Stimulated activated naive CD8-positive, alpha-beta T cell treated with anti-CD3 and anti-CD28 coated beads, Interleukin-15, Interleukin-2, amounts not matched to agents 100 U/mL and 50 U/mL, for 24 hours (primary cell): ENCODE data around the gene GP9.
"Not testable (repeated sequence)": the region's sequence is repeated elsewhere in the genome, so short reads cannot be mapped to it uniquely, and the experiment has no call there.

ENCODE experiments used
- ATAC-seq: fragments of 150-1000 bp; cut with Tn5 transposase; one replicate; pipeline ENCODE4 v1.10.0; 2021
- DNase-seq: peaks from one replicate; pipeline ENCODE4 v3.0.0; 2021

Gene GP9

DNA sequence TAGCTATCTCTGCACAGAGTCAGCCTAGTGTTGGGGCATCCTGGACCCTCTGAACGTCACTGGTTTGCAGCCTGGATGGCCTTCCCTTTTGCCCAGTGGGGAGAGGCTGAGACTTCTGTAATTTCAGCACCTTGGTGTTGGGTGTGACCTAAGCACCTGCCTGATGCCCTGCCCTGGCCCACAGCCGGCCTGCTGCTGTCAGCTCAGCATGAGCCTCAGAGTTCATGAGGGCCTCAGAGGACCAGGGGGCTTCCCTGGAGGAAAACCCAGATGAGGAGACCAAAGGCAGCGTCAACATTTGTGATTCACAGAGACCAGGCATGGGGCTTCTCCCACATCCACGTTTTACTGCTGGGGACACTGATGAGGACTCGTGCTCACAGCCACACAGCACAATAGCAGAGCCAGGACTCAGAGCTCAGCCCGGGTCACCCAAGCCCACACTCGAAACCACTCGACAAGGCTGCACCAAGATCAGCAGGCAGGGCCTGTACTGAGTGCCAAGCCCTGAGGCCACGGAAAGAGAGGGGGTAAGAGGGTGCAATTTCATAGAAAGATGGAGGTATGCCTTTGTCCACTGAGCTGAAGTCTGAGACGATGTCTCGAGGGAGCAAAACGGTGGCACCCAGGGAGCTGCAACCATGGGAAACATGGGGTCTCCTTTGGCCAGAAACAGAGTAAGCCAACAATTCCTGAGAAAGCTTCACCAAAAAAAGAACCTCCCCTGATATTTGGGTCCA is 9.9 kb upstream of the GP9 start:
- no peak for ATAC-seq
- no peak for DNase-seq

DNA sequence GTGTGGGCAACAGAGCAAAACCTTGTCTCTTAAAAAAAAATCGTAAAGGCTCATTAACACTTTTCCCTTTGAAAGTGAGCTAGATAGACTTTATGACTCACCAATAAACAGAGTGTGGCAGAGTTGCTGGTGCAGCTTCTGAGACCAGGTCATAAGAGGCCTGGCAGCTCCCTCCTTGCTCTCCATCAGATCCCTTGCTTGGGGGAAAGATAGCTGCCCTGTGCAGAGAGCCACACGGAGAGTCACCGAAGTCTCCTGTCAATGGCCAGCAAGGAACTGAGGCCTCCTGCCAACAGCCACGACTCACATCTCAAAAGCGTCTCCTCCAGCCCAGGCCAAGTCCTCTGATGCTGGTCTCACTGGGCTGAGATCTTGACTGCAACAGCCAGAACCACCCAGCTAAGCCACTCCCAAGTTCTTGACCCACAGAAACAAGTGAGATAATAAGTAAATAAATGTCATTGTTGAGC is 8.7 kb upstream of the GP9 start:
- DNase-seq (no peak), ATAC-seq (no peak)

DNA sequence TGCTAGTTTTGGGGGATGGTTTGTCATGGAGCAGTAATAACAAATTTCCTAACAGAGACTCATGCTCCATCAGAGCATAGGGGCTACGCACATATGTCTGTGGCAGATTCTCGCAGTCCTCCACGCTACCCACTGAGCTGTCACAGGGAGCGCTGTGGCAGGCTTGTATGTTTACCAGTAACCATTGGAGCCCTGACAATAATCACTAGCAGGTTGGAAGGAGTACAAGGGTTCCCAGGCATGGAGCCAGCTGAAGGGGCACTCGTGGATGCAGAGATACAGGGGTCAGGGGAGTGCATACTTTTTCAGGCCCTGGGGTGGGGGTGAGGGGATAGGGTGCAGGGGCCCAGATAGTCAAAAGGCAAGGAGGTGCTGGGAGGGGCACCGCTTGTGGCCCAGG is 7.9 kb upstream of the GP9 start:
- DNase-seq (no peak), ATAC-seq (no peak)

DNA sequence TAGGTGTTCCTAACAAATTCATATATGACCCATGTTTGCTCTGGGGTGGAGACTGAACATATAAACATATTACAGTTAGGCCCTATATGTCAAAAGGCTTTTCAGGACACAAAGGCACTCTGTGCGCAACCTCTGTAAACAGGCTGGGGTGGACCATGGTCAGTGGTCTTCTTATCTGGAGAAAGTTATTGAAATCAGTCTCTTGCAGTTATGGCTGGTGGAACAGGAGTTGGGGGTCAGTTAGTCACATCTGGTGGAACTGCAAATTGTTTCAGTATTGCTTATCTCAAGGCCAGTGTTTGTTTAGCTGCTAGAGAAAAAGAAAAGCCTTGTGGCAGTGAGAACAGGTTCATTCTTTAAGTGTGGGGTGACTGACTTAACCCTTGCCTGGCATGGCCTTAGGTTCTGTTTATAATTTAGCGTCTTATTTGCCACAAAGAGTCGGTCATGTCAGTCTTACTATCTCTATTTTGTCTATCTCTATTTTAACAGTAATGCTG is 5.9 kb upstream of the GP9 start:
- DNase-seq, result no peak
- no peak for ATAC-seq

DNA sequence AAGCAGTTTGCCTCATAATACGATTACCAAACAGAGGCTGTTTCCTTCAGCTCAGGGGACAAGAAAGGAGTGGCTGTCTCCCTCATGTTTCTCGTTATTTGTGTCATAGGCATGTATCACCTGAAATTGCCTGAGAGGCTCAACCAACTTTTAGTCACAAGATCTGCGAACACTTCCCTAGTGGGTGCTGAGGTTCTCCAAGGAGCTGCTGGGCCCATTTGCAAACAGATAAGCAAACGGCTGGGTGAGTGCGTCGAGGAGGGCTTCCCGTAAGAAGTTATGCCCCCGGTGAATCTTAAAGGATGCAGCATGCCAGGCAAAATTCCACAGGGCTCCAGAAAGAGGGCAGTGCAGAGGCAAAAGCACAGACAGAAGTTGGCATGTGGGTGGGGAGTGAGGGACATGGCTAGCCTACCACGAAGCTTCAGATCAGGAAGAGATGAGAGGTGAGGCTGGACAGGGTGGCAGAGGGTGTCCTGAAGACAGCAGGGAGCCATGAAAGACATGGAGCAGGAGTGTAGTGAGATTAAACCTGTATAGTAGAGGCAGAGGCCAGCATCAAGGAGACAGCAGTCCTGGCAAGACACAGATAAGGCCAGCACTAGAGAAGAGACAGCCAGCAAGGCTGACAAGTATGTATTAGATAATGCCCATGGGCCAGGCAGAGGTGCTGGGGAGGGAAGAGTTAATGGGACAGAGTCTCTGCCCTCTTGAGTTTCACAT is 4.0 kb upstream of the GP9 start:
- DNase-seq (no peak), ATAC-seq (no peak)

DNA sequence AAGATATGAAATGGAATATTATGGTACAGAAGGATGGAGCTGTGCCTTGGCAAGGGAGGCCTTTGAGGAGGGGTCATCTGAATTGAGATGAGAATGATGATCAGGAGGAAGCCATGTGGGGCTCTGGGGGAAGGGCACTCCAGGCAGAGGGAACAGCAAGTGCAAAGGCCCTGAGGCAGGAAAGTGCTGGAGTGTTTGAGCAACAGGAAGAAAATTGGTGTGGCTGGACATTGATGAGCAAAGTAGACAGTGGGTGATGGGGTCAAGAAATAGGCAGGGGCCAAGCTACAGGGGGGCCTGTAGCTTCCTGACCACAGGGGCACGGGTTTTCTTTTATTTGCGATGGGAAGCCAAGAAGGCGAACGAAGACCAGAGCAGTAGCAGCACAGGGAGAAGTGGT is 3.3 kb upstream of the GP9 start:
- ATAC-seq, result no peak
- DNase-seq, result no peak

DNA sequence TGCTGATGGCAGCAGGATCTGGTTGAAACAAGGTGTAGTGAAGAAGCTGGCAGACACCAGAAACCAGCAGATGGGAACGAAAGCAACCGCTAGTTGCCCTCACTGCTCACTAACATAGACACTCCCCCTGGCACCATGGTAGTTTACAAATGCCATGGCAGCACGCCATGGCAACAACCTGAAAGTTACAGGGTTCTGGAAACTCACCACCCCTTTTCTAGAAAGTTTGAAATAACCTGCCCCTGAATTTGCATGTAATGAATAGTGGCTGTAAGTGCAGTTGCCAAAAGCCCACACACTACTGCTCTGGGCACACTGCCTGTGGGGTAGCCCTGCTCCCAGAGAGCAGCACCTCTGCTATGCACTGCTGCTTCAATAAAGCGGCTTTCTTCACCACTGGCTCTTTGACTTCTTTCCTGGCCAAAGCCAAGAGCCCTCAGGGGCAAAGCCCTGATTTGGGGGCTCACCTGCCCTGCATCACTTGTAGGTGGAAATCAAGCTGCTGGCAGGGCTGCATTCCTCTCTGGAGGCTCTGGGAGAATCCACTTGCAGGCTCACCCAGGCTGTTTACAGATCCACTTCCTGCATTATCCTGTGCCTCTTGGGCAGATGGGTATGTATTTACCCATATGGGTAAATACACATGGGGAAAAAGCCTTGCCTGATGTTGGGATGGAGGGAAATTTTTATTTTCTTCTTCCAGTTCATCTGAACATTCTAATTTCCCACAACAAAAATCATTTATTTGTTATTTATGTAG is 2.0 kb upstream of the GP9 start:
- peak; percentile 24 for ATAC-seq
- no peak for DNase-seq

DNA sequence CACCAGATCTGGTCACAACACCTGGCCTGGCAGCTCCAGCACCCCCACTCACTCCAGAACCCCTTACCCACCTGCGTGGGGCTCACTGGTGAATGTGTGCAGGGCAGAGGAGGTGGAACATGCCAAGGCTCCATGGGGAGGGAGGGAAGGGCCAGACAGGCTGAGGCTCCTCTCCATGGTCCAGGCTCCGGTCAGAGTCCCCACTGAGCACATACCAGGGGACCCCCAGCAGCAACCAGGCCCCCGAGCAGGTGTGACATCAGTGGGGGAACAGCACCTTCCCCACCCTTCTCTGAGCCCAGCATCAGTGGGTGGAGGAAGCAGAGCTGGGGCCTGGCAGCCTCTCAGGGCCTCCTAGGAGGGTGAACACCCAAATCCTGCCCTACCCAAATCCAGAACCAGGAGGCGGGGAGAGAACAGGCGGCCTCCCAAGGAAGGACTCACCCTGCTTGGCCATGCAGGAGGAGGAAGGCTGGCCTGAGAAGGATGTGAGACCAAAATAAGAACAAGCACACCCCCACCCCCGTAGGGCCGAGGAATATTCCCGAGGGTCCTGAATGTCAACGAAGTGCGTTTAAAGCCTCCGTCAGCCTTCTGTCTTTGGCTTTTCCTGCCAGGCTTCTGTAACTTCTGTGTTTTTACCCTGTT is 1.1 kb upstream of the GP9 start:
- ATAC-seq, result no peak
- DNase-seq, result no peak

DNA sequence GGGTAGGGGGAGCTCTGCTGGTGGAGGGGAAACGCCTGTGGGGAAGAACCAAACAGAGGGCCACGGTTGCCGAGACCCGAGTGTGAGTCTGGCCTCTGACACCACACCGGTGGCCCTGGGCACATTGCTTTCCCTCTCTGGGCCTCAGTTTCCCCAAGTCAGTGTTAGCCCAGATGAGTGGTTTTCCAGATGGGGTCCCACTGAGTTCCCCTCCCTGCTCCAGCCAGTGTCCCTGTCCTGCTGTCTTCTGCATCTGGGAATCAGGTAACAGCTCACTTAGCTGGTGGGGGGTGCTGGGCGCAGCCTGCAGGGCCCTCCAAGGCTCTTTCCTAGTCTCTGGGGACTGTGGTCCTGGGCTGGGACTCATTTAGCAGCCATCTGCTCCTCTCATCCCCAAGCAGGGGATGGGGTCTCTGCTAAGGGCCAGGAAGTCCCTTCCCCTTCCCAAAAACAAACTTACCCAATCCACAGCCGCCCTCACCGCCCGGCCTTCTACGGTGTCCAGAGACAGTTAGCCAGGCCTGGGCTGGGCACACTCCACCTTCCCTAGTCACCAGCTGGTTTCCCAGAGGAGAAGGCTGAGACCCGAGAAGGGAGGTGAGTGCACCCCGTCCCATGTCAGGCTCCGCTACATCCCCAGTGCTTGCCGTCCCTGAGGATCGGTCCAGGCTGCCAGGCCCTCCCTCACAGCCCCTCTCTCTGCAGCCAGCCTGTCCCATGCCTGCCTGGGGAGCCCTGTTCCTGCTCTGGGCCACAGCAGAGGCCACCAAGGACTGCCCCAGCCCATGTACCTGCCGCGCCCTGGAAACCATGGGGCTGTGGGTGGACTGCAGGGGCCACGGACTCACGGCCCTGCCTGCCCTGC is 676 bp downstream of the GP9 start:
- DNase-seq, result no peak
- no peak for ATAC-seq

DNA sequence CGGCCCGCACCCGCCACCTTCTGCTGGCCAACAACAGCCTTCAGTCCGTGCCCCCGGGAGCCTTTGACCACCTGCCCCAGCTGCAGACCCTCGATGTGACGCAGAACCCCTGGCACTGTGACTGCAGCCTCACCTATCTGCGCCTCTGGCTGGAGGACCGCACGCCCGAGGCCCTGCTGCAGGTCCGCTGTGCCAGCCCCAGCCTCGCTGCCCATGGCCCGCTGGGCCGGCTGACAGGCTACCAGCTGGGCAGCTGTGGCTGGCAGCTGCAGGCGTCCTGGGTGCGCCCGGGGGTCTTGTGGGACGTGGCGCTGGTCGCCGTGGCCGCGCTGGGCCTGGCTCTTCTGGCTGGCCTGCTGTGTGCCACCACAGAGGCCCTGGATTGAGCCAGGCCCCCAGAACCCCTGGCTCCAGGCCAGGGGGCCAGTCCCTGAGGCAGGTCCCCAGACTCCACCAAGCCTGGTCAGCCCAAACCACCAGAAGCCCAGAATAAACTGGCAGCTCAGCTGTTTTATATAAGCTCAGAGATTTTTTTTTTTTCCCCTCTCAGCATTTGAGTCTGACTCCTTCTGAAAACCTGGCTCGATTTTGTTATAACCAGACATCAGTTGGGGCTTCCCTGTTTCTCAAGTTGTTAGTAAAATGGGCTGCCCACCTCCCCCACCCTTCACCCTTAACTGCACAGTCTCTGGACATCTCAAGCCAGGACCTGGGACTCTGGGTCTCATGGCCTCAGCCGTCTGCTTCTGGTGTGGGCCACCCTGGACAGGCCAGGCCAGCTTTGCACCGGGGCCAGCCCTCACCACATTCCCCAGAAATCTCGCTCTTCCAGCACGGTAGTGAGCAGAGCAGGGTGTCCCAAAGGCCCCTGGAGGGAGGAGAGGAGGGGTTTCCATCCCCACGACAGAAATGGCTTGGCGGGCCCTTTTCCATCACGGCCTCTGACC is 1.6 kb downstream of the GP9 start:
- ATAC-seq, result no peak
- DNase-seq, result no peak

DNA sequence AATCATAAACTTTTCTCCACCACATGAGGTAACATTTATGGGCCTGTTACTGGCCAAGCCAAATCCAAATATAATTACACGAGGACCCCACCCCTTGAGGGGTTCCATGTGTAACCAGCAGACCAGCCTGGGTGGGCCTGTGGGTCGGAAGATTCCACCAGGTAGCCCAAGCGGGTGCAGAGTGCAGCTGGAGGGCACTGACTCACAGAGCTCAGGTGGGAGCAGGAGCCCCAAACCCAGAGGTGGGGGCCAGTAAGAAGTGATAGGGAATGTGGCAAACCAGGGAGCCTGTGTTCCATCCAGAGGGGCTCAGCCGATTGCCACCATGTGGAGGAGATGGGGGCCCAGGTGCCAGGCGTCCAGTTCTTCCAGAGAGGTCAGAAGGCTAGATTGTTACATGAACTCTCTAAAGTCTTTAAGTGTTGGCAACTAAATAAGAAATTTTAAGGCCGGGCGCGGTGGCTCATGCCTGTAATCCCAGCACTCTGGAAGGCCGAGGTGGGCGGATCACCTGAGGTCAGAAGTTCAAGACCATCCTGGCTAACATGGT is 2.6 kb downstream of the GP9 start:
- DNase-seq (no peak), ATAC-seq (no peak)

DNA sequence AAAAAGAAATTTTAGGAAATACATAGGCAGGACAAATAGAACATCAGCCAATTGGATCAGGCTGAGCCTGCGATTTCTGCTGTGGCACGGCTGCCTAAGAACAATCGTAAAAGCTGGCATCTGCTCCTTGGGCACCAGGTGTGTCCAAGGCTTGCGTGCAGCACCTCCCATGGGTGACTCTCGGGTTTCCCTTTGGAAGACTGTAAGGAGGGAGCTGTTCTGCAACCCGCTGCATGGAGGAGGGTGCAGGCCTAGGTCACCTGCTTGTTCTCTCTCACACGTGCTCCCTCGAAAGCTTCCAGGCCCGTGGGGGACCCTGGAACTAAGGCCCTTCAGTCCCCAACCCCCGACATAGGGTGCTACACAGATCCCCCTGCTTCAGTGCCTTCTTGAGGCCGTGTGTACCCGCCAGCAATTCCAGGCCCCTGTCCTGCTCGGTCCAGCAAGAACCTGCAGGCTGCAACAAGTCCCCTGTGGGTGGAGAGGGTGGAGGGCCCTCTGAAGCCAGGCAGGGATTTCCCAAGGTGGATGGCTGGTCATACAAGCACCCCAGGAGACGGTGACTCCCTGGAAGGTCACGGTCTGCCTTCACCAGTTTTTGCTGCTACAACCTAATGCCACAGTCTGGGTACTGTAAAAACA is 3.4 kb downstream of the GP9 start:
- ATAC-seq (no peak), DNase-seq (no peak)

DNA sequence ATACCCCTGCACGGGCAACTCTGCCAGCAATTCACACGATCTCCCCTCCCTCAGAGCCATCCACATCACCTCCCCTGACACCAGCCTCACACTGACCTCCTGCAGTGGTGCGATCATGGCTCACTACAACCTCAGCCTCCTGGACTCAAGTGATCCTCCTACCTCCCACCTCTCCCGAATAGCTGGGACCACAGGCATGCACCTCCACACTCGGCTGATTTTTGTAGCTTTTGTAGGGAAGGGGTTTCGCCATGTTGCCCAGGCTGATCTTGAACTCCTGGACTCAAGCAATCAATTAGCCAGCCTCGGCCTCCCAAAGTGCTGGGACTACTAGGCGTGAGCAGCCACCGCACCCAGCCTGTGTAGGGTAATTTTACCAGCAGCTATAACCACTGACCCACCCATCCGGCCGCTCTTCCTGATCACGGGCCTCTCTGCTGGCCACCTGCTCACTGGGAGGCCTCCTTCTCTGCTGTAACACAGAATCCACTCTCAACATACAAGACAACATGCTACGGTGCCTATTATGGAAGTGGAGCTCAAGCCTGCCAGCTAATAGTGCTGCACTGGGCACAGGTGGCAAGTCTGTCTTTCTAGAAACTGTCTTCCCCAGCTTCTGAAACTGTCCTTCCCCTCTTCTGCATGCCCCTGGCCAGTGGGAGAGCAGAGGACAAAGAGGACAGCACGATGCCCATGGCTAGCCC is 4.6 kb downstream of the GP9 start:
- ATAC-seq (no peak), DNase-seq (no peak)

DNA sequence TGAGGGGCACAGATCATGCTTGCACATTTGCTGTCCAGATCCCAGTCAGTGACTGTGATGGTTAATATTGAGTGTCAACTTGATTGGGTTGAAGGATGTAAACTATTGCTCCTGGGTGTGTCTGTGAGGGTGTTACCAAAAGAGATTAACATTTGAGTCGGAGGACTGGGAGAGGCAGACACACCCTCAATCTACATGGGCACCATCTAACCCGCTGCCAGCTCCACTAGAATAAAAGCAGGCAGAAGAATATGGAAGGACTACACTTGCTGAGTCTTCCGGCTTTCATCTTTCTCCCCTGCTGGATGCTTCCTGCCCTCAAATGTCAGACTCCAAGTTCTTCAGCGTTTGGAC is 5.1 kb downstream of the GP9 start:
- DNase-seq, result no peak
- ATAC-seq, result no peak

DNA sequence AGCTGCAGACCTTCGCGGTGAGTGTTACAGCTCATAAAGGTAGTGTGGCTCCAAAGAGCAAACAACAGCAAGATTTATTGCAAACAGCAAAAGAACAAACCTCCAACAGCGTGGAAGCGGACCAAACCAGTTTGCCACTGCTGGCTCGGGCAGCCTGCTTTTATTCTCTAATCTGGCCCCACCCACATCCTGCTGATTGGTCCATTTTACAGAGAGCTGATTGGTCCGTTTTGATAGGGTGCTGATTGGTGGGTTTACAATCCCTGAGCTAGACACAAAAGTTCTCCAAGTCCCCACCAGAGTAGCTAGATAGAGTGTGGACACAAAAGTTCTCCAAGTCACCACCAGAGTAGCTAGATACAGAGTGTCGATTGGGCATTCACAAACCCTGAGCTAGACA is 7.1 kb downstream of the GP9 start:
- peak; percentile 30 for DNase-seq
- ATAC-seq, result not testable (repeated sequence)

DNA sequence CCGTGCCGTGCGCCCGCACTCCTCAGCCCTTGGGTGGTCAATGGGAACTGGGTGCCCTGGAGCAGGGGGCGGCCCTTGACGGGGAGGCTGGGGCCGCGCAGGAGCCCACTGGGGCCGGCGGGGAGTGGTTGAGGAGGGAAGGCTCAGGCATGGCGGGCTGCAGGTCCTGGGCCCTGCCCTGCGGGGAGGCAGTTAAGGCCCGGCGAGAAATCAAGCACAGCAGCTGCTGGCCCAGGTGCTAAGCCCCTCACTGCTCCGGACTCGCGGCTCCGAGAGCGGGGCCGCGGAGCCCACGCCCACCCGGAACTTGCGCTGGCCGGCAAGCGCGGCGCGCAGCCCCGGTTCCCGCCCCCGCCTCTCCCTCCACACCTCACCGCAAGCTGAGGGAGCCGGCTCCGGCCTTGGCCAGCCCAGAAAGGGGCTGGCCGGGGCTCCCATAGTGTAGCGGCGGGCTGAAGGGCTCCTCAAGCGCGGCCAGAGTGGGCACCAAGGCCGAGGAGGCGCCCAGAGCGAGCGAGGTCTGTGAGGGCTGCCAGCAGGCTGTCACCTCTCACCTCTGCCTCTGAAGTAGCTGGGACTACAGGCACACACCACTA is 7.8 kb downstream of the GP9 start:
- ATAC-seq (peak; percentile 40), DNase-seq (peak; percentile 21)

DNA sequence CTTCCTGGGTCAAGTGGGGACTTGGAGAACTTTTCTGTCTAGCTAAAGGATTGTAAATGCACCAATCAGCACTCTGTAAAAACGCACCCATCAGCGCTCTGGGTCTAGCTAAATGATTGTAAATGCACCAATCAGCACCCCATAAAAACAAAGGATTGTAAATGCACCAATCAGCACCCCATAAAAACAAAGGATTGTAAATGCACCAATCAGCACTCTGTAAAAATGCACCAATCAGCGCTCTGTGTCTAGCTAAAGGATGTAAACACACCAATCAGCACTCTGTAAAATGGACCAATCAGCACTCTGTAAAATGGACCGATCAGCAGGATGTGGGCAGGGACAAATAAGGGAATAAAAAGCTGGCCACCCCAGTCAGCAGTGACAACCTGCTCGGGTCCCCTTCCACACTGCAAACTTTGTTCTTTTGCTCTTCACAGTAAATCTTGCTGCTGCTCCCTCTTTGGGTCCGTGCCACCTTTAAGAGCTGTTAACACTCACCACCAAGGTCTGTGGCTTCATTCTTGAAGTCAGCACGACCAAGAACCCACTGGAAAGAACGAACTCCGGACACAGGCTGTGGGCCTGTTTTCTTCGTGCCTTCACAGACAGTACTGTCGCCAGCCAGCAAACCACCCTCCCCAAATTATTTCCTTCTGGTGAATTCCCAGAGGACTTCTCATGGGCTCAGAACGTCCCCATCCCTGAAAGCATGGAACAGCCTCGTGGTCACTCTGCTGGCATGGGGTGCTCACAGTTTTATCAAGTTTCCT is 8.9 kb downstream of the GP9 start:
- DNase-seq, ATAC-seq: not testable (repeated sequence)
